ENCODE measurements around the gene KLHL13. TPM values are rescaled to one million over a fixed set of nuclear protein-coding genes. Genes with fewer than 3 reads are reported as not detected.

KLHL13 gene
- total RNA-seq, 1 experiment from 2014 or later: 1.6 TPM

GRCh38 chrX:117892469-117892868 is 224.1 kb downstream of the KLHL13 start:
- Mint-ChIP-seq H3K27me3 (ENCODE audit: insufficient read depth, unreplicated experiment) (no peaks in the 10 kb centered on the region), H3K36me3 (ENCODE audit: insufficient read depth, unreplicated experiment) (no peaks in the 10 kb centered on the region), H3K4me3 (ENCODE audit: unreplicated experiment) (no peak overlapping the region), H3K4me1 (ENCODE audit: insufficient read depth, unreplicated experiment) (no peaks in the 10 kb centered on the region), H3K27ac (ENCODE audit: low read depth, unreplicated experiment) (no peak overlapping the region), H3K9me3 (ENCODE audit: unreplicated experiment) (no peaks in the 10 kb centered on the region)
- intact Hi-C loops (cut with micrococcal nuclease): no loop called here
- BruUV-seq (replicated peaks): no TSS peak
- ChIA-PET CTCF (no interaction called here), POLR2A (no interaction called here)
- DNase-seq (ENCODE audit: unreplicated experiment): no peak
- TF ChIP-seq CTCF (IDR thresholded peaks at IDR 0.05; ENCODE audit: unreplicated experiment): no peak

- ChIA-PET CTCF (no interaction called here), POLR2A (no interaction called here)
- no peak overlapping the region for H3K4me3 Mint-ChIP-seq (ENCODE audit: unreplicated experiment)
- H3K36me3 Mint-ChIP-seq (ENCODE audit: insufficient read depth, unreplicated experiment): no peaks in the 10 kb centered on the region
- no peaks in the 10 kb centered on the region for H3K4me1 Mint-ChIP-seq (ENCODE audit: insufficient read depth, unreplicated experiment)
- peaks cover 15% of the 10 kb centered on the region for H3K9me3 Mint-ChIP-seq (ENCODE audit: unreplicated experiment)
- no peaks in the 10 kb centered on the region for H3K27me3 Mint-ChIP-seq (ENCODE audit: insufficient read depth, unreplicated experiment)
- no peak for DNase-seq (ENCODE audit: unreplicated experiment)
- intact Hi-C loops (cut with micrococcal nuclease): no loop called here
- no TSS peak for BruUV-seq (replicated peaks)
- no peak overlapping the region for H3K27ac Mint-ChIP-seq (ENCODE audit: low read depth, unreplicated experiment)
- TF ChIP-seq CTCF (IDR thresholded peaks at IDR 0.05; ENCODE audit: unreplicated experiment): no peak
Measured at GRCh38 chrX:117871796-117872195, 244.8 kb downstream of the KLHL13 start.

- POLR2A ChIA-PET: no interaction called here
- BruUV-seq (replicated peaks): no TSS peak
- intact Hi-C loops (cut with micrococcal nuclease): no loop called here
Measured at GRCh38 chrX:117860517-117860916, 256.1 kb downstream of the KLHL13 start.

GRCh38 chrX:117854806-117855205 is 261.8 kb downstream of the KLHL13 start:
- no peak overlapping the region for H3K27ac Mint-ChIP-seq (ENCODE audit: low read depth, unreplicated experiment)
- BruUV-seq (replicated peaks): no TSS peak
- no peaks in the 10 kb centered on the region for H3K27me3 Mint-ChIP-seq (ENCODE audit: insufficient read depth, unreplicated experiment)
- H3K36me3 Mint-ChIP-seq (ENCODE audit: insufficient read depth, unreplicated experiment): no peaks in the 10 kb centered on the region
- ChIA-PET POLR2A (no interaction called here), CTCF (no interaction called here)
- no peaks in the 10 kb centered on the region for H3K9me3 Mint-ChIP-seq (ENCODE audit: unreplicated experiment)
- intact Hi-C loops (cut with micrococcal nuclease): no loop called here
- H3K4me3 Mint-ChIP-seq (ENCODE audit: unreplicated experiment): no peak overlapping the region
- no peak for DNase-seq (ENCODE audit: unreplicated experiment)
- no peak for TF ChIP-seq CTCF (IDR thresholded peaks at IDR 0.05; ENCODE audit: unreplicated experiment)
- H3K4me1 Mint-ChIP-seq (ENCODE audit: insufficient read depth, unreplicated experiment): no peaks in the 10 kb centered on the region

More at GRCh38 chrX:117860517-117860916, 256.1 kb downstream of the KLHL13 start:
- CTCF ChIA-PET: no interaction called here
- no peak for DNase-seq (ENCODE audit: unreplicated experiment)
- Mint-ChIP-seq H3K27ac (ENCODE audit: low read depth, unreplicated experiment) (no peak overlapping the region), H3K27me3 (ENCODE audit: insufficient read depth, unreplicated experiment) (no peaks in the 10 kb centered on the region), H3K9me3 (ENCODE audit: unreplicated experiment) (no peaks in the 10 kb centered on the region), H3K36me3 (ENCODE audit: insufficient read depth, unreplicated experiment) (no peaks in the 10 kb centered on the region), H3K4me3 (ENCODE audit: unreplicated experiment) (no peak overlapping the region), H3K4me1 (ENCODE audit: insufficient read depth, unreplicated experiment) (no peaks in the 10 kb centered on the region)
- no peak for TF ChIP-seq CTCF (IDR thresholded peaks at IDR 0.05; ENCODE audit: unreplicated experiment)
